Type B pancreatic cell (in vitro differentiated cells): Measurements from ENCODE around the gene PCK1. TPM values are rescaled to one million over a fixed set of nuclear protein-coding genes. Genes with fewer than 3 reads are reported as not detected.

Experiments
- DNase-seq: peaks from one replicate; pipeline ENCODE4 v3.0.0; 2021; ENCODE audit warnings: mixed read lengths; ENCODE audit not compliant: unreplicated experiment; ENCODE audit errors: extremely low spot score
- H3K27ac Mint-ChIP-seq: 2 replicates; pipeline ENCODE4 v1.8.0; 2021; ENCODE audit warnings: mild to moderate bottlenecking, mixed read lengths
- H3K27me3 Mint-ChIP-seq: 2 replicates; pipeline ENCODE4 v1.8.0; 2021; ENCODE audit warnings: mixed read lengths
- H3K36me3 Mint-ChIP-seq: 2 replicates; pipeline ENCODE4 v1.8.0; 2021; ENCODE audit warnings: mixed read lengths
- H3K4me1 Mint-ChIP-seq: one replicate; pipeline ENCODE4 v1.8.0; 2021; ENCODE audit warnings: mixed read lengths; ENCODE audit not compliant: unreplicated experiment
- H3K4me3 Mint-ChIP-seq: 2 replicates; pipeline ENCODE4 v1.8.0; 2021; ENCODE audit warnings: mild to moderate bottlenecking, mixed read lengths
- H3K9me3 Mint-ChIP-seq: 2 replicates; pipeline ENCODE4 v1.8.0; 2021; ENCODE audit warnings: mixed read lengths
- CTCF ChIP-seq: fragments of 200-600 bp; sonication (generic); conservative IDR thresholded peaks from 2 replicates; pipeline ENCODE4 v1.5.0; 2021; ENCODE audit warnings: antibody characterized with exemption, mild to moderate bottlenecking
- total RNA-seq: library from RNA; stranded (reverse); gene quantifications from 2 replicates; pipeline ENCODE4 v1.2.1, GENCODE V29; 2021; ENCODE audit warnings: low replicate concordance

The PCK1 gene
- total RNA-seq, 1 donor from 2014 or later = 2.3 TPM

- Mint-ChIP-seq H3K36me3 (no peaks in the 10 kb centered on the region), H3K27me3 (peaks cover 30% of the 10 kb centered on the region), H3K4me1 (peaks cover 12% of the 10 kb centered on the region), H3K27ac (no peak overlapping the region), H3K4me3 (no peak overlapping the region), H3K9me3 (no peaks in the 10 kb centered on the region)
- no peak for DNase-seq
- TF ChIP-seq CTCF = no peak
These were observed 3.4 kb downstream of the PCK1 start for GRCh38 chr20:57564180-57564802.

GRCh38 chr20:57564951-57565642 lies 4.2 kb downstream of the PCK1 start:
- Mint-ChIP-seq H3K27me3 (peaks cover 32% of the 10 kb centered on the region), H3K4me1 (peaks cover 11% of the 10 kb centered on the region), H3K9me3 (no peaks in the 10 kb centered on the region), H3K36me3 (no peaks in the 10 kb centered on the region), H3K4me3 (no peak overlapping the region), H3K27ac (no peak overlapping the region)
- no peak for TF ChIP-seq CTCF
- DNase-seq = no peak

- TF ChIP-seq CTCF = no peak
- Mint-ChIP-seq H3K4me3 (no peak overlapping the region), H3K27ac (no peak overlapping the region), H3K4me1 (peaks cover 16% of the 10 kb centered on the region), H3K27me3 (peaks cover 36% of the 10 kb centered on the region), H3K36me3 (no peaks in the 10 kb centered on the region), H3K9me3 (no peaks in the 10 kb centered on the region)
- DNase-seq = no peak
These were observed 5.5 kb downstream of the PCK1 start for GRCh38 chr20:57566399-57566798.

- DNase-seq = no peak
- no peak for TF ChIP-seq CTCF
- Mint-ChIP-seq H3K36me3 (no peaks in the 10 kb centered on the region), H3K4me3 (no peak overlapping the region), H3K27me3 (peaks cover 38% of the 10 kb centered on the region), H3K4me1 (peaks cover 16% of the 10 kb centered on the region), H3K27ac (no peak overlapping the region), H3K9me3 (no peaks in the 10 kb centered on the region)
These were observed 6.0 kb downstream of the PCK1 start for GRCh38 chr20:57566803-57567459.

- no peak for DNase-seq
- Mint-ChIP-seq H3K27ac (no peak overlapping the region), H3K36me3 (no peaks in the 10 kb centered on the region), H3K9me3 (no peaks in the 10 kb centered on the region), H3K4me3 (no peak overlapping the region), H3K4me1 (peaks cover 16% of the 10 kb centered on the region), H3K27me3 (peaks cover 39% of the 10 kb centered on the region)
- TF ChIP-seq CTCF = no peak
These were observed 6.7 kb downstream of the PCK1 start for GRCh38 chr20:57567471-57568079.
